H1 (cell line): ENCODE data around the gene ASCC3. TPM values are rescaled to one million over a fixed set of nuclear protein-coding genes. Genes with fewer than 3 reads are reported as not detected.

Source experiments
- CHD7 ChIP-seq: fragments of 300-600 bp; sonication (generic); IDR thresholded peaks from 2 replicates; pipeline ENCODE4 v1.7.1; 2012; ENCODE audit warnings: low read length, moderate library complexity, mild to moderate bottlenecking, inconsistent platforms; ENCODE audit not compliant: insufficient replicate concordance
- polyA plus RNA-seq, 7 experiments: library from polyadenylated mRNA; depleted of rRNA in 3 of 7; stranded (reverse) in 5 of 7; unstranded in 2 of 7; fragments of >200 nt in 5 of 7; fragments of 200-250 nt in 2 of 7; gene quantifications; 1 replicate in 5 of 7; 2 replicates in 1 of 7; 4 replicates in 1 of 7; pipeline versions ENCODE4 v1.2.1 to v1.2.3, GENCODE V29; 2011 to 2013; ENCODE audit warnings: missing spikeins in 2 of 7, mixed read lengths in 2 of 7
- total RNA-seq: library from RNA; stranded (reverse); fragmentation: NEBNext Ultra II Directional; extraction: Animal tissue kit (Norgen Biotek cat#: 25700); gene quantifications from 2 replicates; pipeline ENCODE4 v1.2.1, GENCODE V29; 2021

The ASCC3 gene
- total and polyA plus RNA-seq, 2 of the 8 experiments (the other 6 are each of a cell fraction or from before 2014, with no cell fraction given): 37.5 to 77.8 TPM

- TF ChIP-seq CHD7: no peak
Observed at GRCh38 chr6:100808638-100809275, 72.4 kb downstream of the ASCC3 start (continued).
